Measurements from ENCODE around the gene FGF12. TPM values are rescaled to one million over a fixed set of nuclear protein-coding genes. Genes with fewer than 3 reads are reported as not detected.

Gene FGF12
- polyA plus RNA-seq, 1 of the 3 experiments (the other 2 are of a cell fraction) = 0.30 TPM

- Histone ChIP-seq H4K20me1 (ENCODE audit: insufficient read depth) (no peaks in the 10 kb centered on the region), H3K9ac (no peak overlapping the region), H3K36me3 (replicated peaks in 1 of 2; ENCODE audit: control insufficient read depth in 1 of 2, insufficient read depth in 2 of 2, low read length in 1 of 2) (no peaks in the 10 kb centered on the region), H2AFZ (ENCODE audit: low read depth) (no peak overlapping the region), H3K4me2 (no peak overlapping the region), H3K4me1 (ENCODE audit: control insufficient read depth in 1 of 2, insufficient read depth in 2 of 2, low read depth in 1 of 2, low read length in 1 of 2) (no peaks in the 10 kb centered on the region), H3K27me3 (ENCODE audit: insufficient read depth) (no peaks in the 10 kb centered on the region), H3K9me3 (no peaks in the 10 kb centered on the region), H3F3A (replicated peaks; ENCODE audit: insufficient read depth) (no peaks in the 10 kb centered on the region), H3K9me2 (no peaks in the 10 kb centered on the region), H3K4me3 (ENCODE audit: low read depth in 2 of 2, low read length in 1 of 2) (no peak overlapping the region), H3K27ac (ENCODE audit: low read depth in 2 of 2, low read length in 1 of 2) (no peak overlapping the region), H3K79me2 (ENCODE audit: insufficient read depth) (no peaks in the 10 kb centered on the region)
- ChIA-PET POLR2A (no interaction called here), CTCF (no interaction called here)
- 4% methylated on average over 3 of the region's 3 CpGs for WGBS (ENCODE audit: low lambda C conversion rate)
- DNase-seq = no peak
- no peak for TF ChIP-seq EZH2phosphoT487 (IDR thresholded peaks at IDR 0.05; ENCODE audit: borderline replicate concordance, low read depth)
These were observed 74.6 kb downstream of the FGF12 start for GRCh38 chr3:192652727-192653126.

DNA sequence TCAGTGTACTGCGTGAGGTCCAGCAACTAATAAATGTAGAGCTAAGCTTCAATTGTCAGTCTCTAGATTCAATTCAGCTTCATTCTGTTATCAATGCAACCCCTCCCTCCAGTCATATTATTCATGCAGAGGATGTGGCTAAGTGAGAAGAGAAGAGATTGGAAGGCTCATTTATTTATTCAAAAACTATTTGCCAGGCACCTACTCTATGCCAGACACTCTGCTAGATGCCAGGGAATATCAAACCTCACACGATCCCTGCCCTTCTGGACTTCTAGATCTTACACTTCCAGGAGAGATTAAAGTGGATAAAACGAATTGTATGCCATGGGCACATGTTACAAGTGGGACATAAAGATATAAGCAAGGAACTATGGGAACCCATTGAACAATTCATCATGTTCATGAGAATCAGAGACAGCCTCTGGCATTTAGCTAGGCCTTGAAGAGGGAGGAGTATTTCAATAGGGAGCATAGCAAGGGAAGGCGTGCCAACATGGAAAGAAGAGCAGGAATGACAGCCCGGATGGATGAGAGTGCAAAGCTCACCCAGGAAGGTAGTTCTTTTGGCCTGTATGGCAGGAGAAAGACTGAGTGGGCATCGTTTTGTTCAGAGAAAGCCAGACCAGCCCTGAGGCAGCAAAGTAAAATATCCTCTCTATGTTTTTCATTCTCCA lies 75.4 kb downstream of the FGF12 start:
- no peak overlapping the region for H3K4me2 ChIP-seq
- H3F3A ChIP-seq (replicated peaks; ENCODE audit: insufficient read depth) = no peaks in the 10 kb centered on the region
- H3K36me3 ChIP-seq (replicated peaks in 1 of 2; ENCODE audit: control insufficient read depth in 1 of 2, insufficient read depth in 2 of 2, low read length in 1 of 2) = no peaks in the 10 kb centered on the region
- WGBS (ENCODE audit: low lambda C conversion rate) = 4% methylated on average over 6 of the region's 6 CpGs
- no peaks in the 10 kb centered on the region for H3K9me3 ChIP-seq
- H3K9ac ChIP-seq = no peak overlapping the region
- no peaks in the 10 kb centered on the region for H3K79me2 ChIP-seq (ENCODE audit: insufficient read depth)
- H4K20me1 ChIP-seq (ENCODE audit: insufficient read depth) = no peaks in the 10 kb centered on the region
- TF ChIP-seq GABPA (IDR thresholded peaks at IDR 0.05; ENCODE audit: low read depth) (no peak), POLR2AphosphoS5 (IDR thresholded peaks at IDR 0.05; ENCODE audit: low read depth, low read length) (no peak), YY1 (IDR thresholded peaks at IDR 0.05; ENCODE audit: low read depth) (no peak), RXRA (IDR thresholded peaks at IDR 0.05; ENCODE audit: borderline replicate concordance, low read depth) (no peak), TEAD4 (IDR thresholded peaks at IDR 0.05; ENCODE audit: borderline replicate concordance, insufficient read depth) (no peak)
- TF ChIP-seq, protein P1, sequence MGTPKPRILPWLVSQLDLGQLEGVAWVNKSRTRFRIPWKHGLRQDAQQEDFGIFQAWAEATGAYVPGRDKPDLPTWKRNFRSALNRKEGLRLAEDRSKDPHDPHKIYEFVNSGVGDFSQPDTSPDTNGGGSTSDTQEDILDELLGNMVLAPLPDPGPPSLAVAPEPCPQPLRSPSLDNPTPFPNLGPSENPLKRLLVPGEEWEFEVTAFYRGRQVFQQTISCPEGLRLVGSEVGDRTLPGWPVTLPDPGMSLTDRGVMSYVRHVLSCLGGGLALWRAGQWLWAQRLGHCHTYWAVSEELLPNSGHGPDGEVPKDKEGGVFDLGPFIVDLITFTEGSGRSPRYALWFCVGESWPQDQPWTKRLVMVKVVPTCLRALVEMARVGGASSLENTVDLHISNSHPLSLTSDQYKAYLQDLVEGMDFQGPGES (IDR thresholded peaks at IDR 0.05; ENCODE audit: low read depth, low read length) = no peak
- TF ChIP-seq, protein P2, sequence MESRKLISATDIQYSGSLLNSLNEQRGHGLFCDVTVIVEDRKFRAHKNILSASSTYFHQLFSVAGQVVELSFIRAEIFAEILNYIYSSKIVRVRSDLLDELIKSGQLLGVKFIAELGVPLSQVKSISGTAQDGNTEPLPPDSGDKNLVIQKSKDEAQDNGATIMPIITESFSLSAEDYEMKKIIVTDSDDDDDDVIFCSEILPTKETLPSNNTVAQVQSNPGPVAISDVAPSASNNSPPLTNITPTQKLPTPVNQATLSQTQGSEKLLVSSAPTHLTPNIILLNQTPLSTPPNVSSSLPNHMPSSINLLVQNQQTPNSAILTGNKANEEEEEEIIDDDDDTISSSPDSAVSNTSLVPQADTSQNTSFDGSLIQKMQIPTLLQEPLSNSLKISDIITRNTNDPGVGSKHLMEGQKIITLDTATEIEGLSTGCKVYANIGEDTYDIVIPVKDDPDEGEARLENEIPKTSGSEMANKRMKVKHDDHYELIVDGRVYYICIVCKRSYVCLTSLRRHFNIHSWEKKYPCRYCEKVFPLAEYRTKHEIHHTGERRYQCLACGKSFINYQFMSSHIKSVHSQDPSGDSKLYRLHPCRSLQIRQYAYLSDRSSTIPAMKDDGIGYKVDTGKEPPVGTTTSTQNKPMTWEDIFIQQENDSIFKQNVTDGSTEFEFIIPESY (IDR thresholded peaks at IDR 0.05; ENCODE audit: borderline replicate concordance, low read depth) = no peak
- H3K4me3 ChIP-seq (ENCODE audit: low read depth in 2 of 2, low read length in 1 of 2) = no peak overlapping the region
- H3K4me1 ChIP-seq (ENCODE audit: control insufficient read depth in 1 of 2, insufficient read depth in 2 of 2, low read depth in 1 of 2, low read length in 1 of 2) = no peaks in the 10 kb centered on the region
- H2AFZ ChIP-seq (ENCODE audit: low read depth) = no peak overlapping the region
- H3K27ac ChIP-seq (ENCODE audit: low read depth in 2 of 2, low read length in 1 of 2) = no peak overlapping the region
- no peaks in the 10 kb centered on the region for H3K27me3 ChIP-seq (ENCODE audit: insufficient read depth)
- DNase-seq = no peak
- no peaks in the 10 kb centered on the region for H3K9me2 ChIP-seq
- POLR2A ChIA-PET = no interaction called here
- CTCF ChIA-PET = no interaction called here
